ENCODE measurements around the gene TLL2.

The TLL2 gene

DNA sequence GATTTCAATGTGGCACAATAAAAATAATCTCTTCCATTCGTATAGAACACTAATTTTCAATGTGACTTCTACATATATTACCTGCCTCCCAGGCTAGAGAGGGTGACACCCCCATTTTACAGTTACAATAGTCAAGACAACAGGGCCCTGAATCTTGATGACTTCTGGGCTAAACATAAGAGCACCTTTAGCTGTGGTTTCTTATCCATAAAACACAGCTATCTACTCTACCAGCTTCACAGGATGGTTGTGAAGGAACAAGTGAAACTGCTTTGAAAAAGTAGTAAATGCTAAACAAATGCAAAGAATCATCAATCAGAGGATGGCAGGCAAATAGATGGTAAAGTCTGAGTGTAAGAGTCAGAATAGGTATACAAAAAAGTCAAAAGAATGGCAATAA lies 3.6 kb upstream of the TLL2 start:
- no peak for DNase-seq (ENCODE audit: low read depth)
- no peak overlapping the region for H3K4me3 ChIP-seq (ENCODE audit: low read depth, low read length)
- TF ChIP-seq, protein P1, sequence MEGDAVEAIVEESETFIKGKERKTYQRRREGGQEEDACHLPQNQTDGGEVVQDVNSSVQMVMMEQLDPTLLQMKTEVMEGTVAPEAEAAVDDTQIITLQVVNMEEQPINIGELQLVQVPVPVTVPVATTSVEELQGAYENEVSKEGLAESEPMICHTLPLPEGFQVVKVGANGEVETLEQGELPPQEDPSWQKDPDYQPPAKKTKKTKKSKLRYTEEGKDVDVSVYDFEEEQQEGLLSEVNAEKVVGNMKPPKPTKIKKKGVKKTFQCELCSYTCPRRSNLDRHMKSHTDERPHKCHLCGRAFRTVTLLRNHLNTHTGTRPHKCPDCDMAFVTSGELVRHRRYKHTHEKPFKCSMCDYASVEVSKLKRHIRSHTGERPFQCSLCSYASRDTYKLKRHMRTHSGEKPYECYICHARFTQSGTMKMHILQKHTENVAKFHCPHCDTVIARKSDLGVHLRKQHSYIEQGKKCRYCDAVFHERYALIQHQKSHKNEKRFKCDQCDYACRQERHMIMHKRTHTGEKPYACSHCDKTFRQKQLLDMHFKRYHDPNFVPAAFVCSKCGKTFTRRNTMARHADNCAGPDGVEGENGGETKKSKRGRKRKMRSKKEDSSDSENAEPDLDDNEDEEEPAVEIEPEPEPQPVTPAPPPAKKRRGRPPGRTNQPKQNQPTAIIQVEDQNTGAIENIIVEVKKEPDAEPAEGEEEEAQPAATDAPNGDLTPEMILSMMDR (IDR thresholded peaks at IDR 0.05; ENCODE audit: control insufficient read depth, extremely low read depth, insufficient read depth) = no peak

DNA sequence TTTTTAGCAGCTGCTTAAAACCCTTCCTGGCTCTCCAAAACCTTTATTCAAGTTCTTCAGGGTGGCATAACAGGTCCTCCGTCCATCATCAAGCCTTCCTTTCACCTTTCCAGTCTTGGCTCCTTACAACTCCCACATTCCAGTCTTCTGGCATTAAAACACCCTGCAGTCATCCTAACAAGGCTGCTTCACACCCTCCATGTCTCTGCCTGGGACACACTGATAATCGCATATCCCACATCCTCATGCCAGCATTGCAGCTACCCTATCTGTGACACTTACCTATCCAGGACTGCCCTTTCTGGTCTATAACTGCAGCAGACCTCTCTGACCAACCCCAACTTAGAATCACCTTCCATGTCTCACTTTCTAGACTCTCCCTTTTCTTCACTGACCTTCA lies 2.6 kb upstream of the TLL2 start:
- no peak for DNase-seq (ENCODE audit: low read depth)
- no peak overlapping the region for H3K4me3 ChIP-seq (ENCODE audit: low read depth, low read length)
- TF ChIP-seq, protein P1 (IDR thresholded peaks at IDR 0.05; ENCODE audit: control insufficient read depth, extremely low read depth, insufficient read depth) = no peak

DNA sequence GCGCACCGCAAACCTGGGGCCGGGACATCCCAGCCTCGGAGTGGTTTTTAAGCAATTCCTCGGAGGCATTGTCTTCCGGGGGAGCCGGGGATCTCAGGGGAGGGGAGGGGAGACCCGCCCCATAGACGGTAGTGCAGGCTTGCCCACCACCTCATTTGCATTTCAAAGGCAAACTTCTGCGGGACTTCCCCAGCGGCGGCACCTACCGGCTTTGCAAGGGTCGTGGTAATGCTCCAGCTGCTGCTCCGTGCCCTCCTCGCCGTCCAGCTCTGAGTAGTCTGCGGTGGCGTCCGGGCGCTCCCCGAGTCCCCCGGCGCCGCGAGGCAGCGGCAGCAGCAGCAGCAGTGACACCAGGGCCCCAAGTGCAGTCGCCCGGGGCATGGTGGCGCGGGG lies 425 bp downstream of the TLL2 start:
- DNase-seq (ENCODE audit: low read depth) = no peak
- TF ChIP-seq, protein P1 (IDR thresholded peaks at IDR 0.05; ENCODE audit: control insufficient read depth, extremely low read depth, insufficient read depth) = no peak
- H3K4me3 ChIP-seq (ENCODE audit: low read depth, low read length) = peak overlapping the region; percentile 48

DNA sequence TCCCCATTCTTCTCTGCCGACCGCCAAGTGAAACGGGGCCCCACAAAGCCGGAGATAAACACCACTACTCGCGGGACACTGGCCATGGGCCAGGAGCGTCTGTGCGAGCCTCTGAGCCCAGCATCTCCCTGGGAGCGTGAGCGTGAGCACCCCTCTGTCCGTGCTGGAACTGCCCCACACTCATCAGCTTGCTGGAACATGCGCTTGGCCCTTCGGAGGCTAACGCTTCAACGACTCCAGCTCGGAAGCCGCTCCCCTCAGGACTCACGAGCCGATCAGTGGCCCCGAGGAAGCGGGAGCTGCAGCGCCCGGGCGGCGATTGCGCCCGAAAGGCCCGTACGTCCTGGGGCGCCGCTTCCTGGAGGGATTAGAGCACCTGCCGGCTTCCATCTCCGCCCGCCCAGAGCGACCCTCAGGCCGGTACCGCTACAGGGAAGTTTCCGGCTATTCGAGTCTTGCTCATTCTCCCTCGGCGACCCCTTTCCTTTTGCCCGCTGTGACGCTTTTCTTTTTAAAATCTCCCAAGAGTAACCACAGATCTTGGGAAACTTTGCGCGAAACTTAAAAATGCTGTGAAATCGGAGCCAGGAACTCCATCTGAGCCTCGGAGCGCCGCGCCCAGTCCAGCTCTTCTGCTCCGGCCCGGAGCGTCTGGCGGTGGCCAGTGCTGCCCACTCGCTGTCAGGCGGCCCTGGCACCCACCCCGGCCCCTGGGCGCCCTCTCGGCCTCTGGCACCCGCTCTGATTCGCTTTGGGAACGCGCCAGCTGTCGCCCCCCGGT lies 1.0 kb downstream of the TLL2 start:
- DNase-seq (ENCODE audit: low read depth) = no peak
- TF ChIP-seq, protein P1 (IDR thresholded peaks at IDR 0.05; ENCODE audit: control insufficient read depth, extremely low read depth, insufficient read depth) = no peak
- H3K4me3 ChIP-seq (ENCODE audit: low read depth, low read length) = peak overlapping the region; percentile 48

DNA sequence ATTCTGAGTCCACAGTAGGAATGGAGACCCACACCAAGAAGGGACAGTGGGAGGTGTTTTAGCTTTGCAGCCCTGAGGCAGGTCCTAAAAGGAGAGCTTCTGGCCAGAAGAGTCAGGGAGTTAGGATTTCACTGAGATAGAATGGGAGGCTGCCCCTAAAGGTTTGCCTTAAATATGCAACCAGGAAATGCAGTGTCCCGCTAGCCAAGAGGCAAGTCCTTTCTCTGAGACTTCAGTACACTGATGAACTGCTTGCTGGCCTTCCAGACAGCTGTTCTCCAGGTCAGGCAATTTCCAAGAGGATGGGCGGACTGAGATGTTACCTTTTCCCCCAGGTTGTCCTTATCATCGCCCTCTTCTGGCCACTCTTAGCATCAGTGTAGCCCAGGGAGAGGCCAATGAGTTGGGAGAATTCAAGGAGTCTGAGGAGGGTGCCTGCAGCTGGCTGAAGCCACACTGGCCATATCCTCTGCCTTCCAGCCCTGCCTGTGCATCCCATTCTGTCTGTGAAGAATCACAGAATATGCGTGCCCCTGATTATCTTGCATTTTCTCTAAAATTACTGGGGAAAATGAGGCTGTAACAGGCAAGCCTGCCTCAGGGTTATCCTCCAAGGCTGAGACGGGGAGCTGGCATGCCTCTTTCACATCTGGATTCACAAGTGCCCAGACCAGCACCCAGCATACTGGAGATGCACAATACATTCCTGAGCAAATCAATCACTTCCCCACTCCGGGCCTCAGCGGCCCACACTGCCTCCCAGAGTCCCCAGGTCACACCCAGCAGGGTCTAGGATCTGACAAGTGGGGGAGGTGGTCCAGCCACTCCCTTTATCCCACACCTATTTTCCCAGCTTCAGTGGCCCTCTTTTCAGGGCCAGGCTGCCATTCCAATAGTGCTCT lies 2.4 kb downstream of the TLL2 start:
- no peak overlapping the region for H3K4me3 ChIP-seq (ENCODE audit: low read depth, low read length)
- no peak for DNase-seq (ENCODE audit: low read depth)
- TF ChIP-seq, protein P1 (IDR thresholded peaks at IDR 0.05; ENCODE audit: control insufficient read depth, extremely low read depth, insufficient read depth) = peak; percentile 91

DNA sequence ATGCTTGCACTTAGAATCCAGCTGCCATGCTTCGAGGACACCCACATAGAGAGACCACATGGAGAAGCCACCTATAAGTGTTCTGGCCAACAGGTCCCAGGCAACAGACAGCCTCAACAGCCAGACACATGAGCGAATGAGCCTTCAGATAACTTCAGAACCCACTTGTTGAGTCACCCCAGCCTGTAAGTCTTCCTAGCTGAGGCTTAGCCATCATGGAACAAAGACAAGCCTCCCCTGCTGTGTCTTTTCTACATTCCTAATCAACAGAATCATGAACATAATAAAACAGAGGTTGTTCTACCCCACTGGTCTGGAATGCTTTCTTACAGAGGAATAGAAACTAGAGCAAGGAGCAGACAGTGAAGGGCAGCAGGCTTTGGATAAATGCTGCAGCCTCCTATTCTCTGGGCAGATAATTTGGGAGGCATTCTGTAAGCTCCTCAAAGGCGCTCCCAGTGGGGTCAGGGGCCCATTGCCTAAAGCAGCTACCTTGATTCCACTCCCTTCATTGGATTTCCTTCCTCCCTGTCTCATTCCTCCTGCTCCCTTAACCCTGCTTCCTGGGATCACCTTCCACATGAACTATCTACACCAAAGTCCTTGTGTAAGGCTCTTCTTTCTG lies 4.6 kb downstream of the TLL2 start:
- TF ChIP-seq, protein P1 (IDR thresholded peaks at IDR 0.05; ENCODE audit: control insufficient read depth, extremely low read depth, insufficient read depth) = no peak
- H3K4me3 ChIP-seq (ENCODE audit: low read depth, low read length) = no peak overlapping the region
- DNase-seq (ENCODE audit: low read depth) = no peak
